CD14-positive monocyte (primary cell): ENCODE measurements around the gene ARNT2. TPM values are rescaled to one million over a fixed set of nuclear protein-coding genes. Genes with fewer than 3 reads are reported as not detected.
"Not testable (repeated sequence)": the region's sequence is repeated elsewhere in the genome, so short reads cannot be mapped to it uniquely, and the experiment has no call there.

Source experiments
- DNase-seq, 3 donors: peaks; one replicate each; pipeline ENCODE4 v3.0.0-alpha.2; 2011 to 2022
- H2AFZ ChIP-seq: 2 replicates; pipeline ENCODE4 v1.6.0; 2012; ENCODE audit warnings: mild to moderate bottlenecking, low read depth, low read length, inconsistent platforms; ENCODE audit not compliant: insufficient read depth, poor library complexity, severe bottlenecking
- H3K27ac ChIP-seq, 2 donors: 1 replicate in 1 of 2; 2 replicates in 1 of 2; pipeline ENCODE4 v1.5.1; 2012 to 2013; ENCODE audit warnings: low read length in 2 of 2, control low read depth in 1 of 2, inconsistent platforms in 1 of 2, low read depth in 1 of 2, mild to moderate bottlenecking in 1 of 2
- H3K27me3 ChIP-seq, 2 donors: one replicate each; pipeline versions ENCODE4 v1.6.0 to v1.6.1; 2011 to 2013; ENCODE audit warnings: low read length in 2 of 2; ENCODE audit not compliant: control insufficient read depth in 2 of 2, insufficient read depth in 2 of 2
- H3K36me3 ChIP-seq, 2 donors: replicated peaks in 1 of 2; 1 replicate in 1 of 2; 2 replicates in 1 of 2; pipeline versions ENCODE4 v1.5.1 to v1.6.1; 2012 to 2013; ENCODE audit warnings: low read length in 2 of 2, control low read depth in 1 of 2, inconsistent platforms in 1 of 2, mild to moderate bottlenecking in 1 of 2; ENCODE audit not compliant: insufficient read depth in 2 of 2, control insufficient read depth in 1 of 2
- H3K4me1 ChIP-seq, 2 donors: 1 replicate in 1 of 2; 2 replicates in 1 of 2; pipeline versions ENCODE4 v1.5.1 to v1.6.1; 2012 to 2013; ENCODE audit warnings: low read length in 2 of 2, control low read depth in 1 of 2, inconsistent platforms in 1 of 2, mild to moderate bottlenecking in 1 of 2, moderate library complexity in 1 of 2; ENCODE audit not compliant: insufficient read depth in 2 of 2, control insufficient read depth in 1 of 2
- H3K4me2 ChIP-seq: replicated peaks from 2 replicates; pipeline ENCODE3; 2012; ENCODE audit warnings: low read length, moderate library complexity, mild to moderate bottlenecking; ENCODE audit not compliant: poor library complexity, severe bottlenecking; ENCODE audit errors: extremely low read depth
- H3K4me3 ChIP-seq, 3 experiments: fragments of 200-600 bp in 1 of 3; sonication (generic) in 1 of 3; replicated peaks in 1 of 3; 1 replicate in 2 of 3; 2 replicates in 1 of 3; pipeline ENCODE4 v1.5.1; 2011 to 2013; ENCODE audit warnings: low read length in 3 of 3, mild to moderate bottlenecking in 3 of 3, control low read depth in 2 of 3, low read depth in 2 of 3, inconsistent platforms in 1 of 3, moderate library complexity in 1 of 3
- H3K79me2 ChIP-seq: 2 replicates; pipeline ENCODE4 v1.6.0; 2012; ENCODE audit warnings: mild to moderate bottlenecking, control low read depth, inconsistent platforms, low read length, moderate library complexity; ENCODE audit not compliant: insufficient read depth
- H3K9ac ChIP-seq: 2 replicates; pipeline ENCODE4 v1.6.0; 2017; ENCODE audit warnings: low read length, mild to moderate bottlenecking; ENCODE audit not compliant: insufficient read depth, poor library complexity, severe bottlenecking
- H3K9me3 ChIP-seq, 2 donors: replicated peaks in 1 of 2; 1 replicate in 1 of 2; 2 replicates in 1 of 2; pipeline versions ENCODE4 v1.5.1 to v1.6.1; 2012 to 2013; ENCODE audit warnings: low read length in 2 of 2, control low read depth in 1 of 2; ENCODE audit not compliant: control insufficient read depth in 1 of 2, insufficient read depth in 1 of 2
- H4K20me1 ChIP-seq: 2 replicates; pipeline ENCODE4 v1.6.0; 2012; ENCODE audit warnings: mild to moderate bottlenecking, low read length, control low read depth, moderate library complexity; ENCODE audit not compliant: insufficient read depth
- H3K27ac Mint-ChIP-seq, 7 donors: one replicate each; pipeline ENCODE4 v1.8.0; 2020; ENCODE audit warnings: mild to moderate bottlenecking in 7 of 7, mixed read lengths in 7 of 7, moderate library complexity in 6 of 7, inconsistent platforms in 2 of 7
- H3K27me3 Mint-ChIP-seq, 3 donors: one replicate each; pipeline ENCODE4 v1.8.0; 2021 to 2022; ENCODE audit warnings: low read depth in 3 of 3, mild to moderate bottlenecking in 3 of 3, mixed read lengths in 3 of 3, moderate library complexity in 3 of 3, inconsistent platforms in 1 of 3
- H3K36me3 Mint-ChIP-seq, 2 donors: one replicate each; pipeline ENCODE4 v1.8.0; 2020; ENCODE audit warnings: mixed read lengths in 2 of 2, inconsistent platforms in 1 of 2, mild to moderate bottlenecking in 1 of 2
- H3K4me1 Mint-ChIP-seq: one replicate; pipeline ENCODE4 v1.8.0; 2020; ENCODE audit warnings: mild to moderate bottlenecking, mixed read lengths
- H3K4me3 Mint-ChIP-seq, 2 donors: one replicate each; pipeline ENCODE4 v1.8.0; 2020; ENCODE audit warnings: mild to moderate bottlenecking in 2 of 2, mixed read lengths in 2 of 2, moderate library complexity in 1 of 2
- H3K9me3 Mint-ChIP-seq, 7 donors: one replicate each; pipeline ENCODE4 v1.8.0; 2020 to 2022; ENCODE audit warnings: mixed read lengths in 7 of 7, mild to moderate bottlenecking in 6 of 7, moderate library complexity in 6 of 7, inconsistent platforms in 2 of 7
- CTCF ChIP-seq: fragments of 200-600 bp; IDR thresholded peaks from one replicate; pipeline ENCODE4 v1.8.0; 2022; ENCODE audit warnings: antibody characterized with exemption, mild to moderate bottlenecking
- WGBS: methylation state at CpG from one replicate; pipeline ENCODE4 v1.1.5; 2013; ENCODE audit warnings: missing lambda C conversion rate; ENCODE audit not compliant: insufficient coverage; 5-methylcytosine and 5-hydroxymethylcytosine counted together
- intact Hi-C, 2 donors: fragments of 100-400 bp; cut with micrococcal nuclease; formaldehyde crosslinking; loops; one replicate each; pipeline versions ENCODE4 v1.15.0 to v1.15.1; 2023
- polyA plus RNA-seq, 3 donors: library from polyadenylated mRNA; depleted of rRNA in 1 of 3; unstranded in 2 of 3; stranded (reverse) in 1 of 3; fragments of 300-500 nt in 2 of 3; fragments of >200 nt in 1 of 3; fragmentation: Illumina TruSeq in 2 of 3; gene quantifications; 1 replicate in 2 of 3; 2 replicates in 1 of 3; pipeline ENCODE4 v1.2.3, GENCODE V29; 2012 to 2021

Gene ARNT2
- polyA plus RNA-seq, 3 donors, result not detected

- H3K27ac Mint-ChIP-seq, result no peak overlapping the region
- no peaks in the 10 kb centered on the region for H3K36me3 Mint-ChIP-seq
- intact Hi-C loops, result no loop called here
- no peaks in the 10 kb centered on the region for H3K4me1 Mint-ChIP-seq
- H2AFZ ChIP-seq, result no peak overlapping the region
- no peak overlapping the region for H3K4me3 Mint-ChIP-seq
- DNase-seq, result no peak
- no peaks in the 10 kb centered on the region for H3K9me3 ChIP-seq
- no peak for TF ChIP-seq CTCF
- H3K9me3 Mint-ChIP-seq, result peaks cover 0 to 3% (median 0%) of the 10 kb centered on the region in 7 donors
- no peak overlapping the region for H3K4me3 ChIP-seq
- no peaks in the 10 kb centered on the region for H3K27me3 ChIP-seq
- H4K20me1 ChIP-seq, result no peaks in the 10 kb centered on the region
- H3K27me3 Mint-ChIP-seq, result peaks cover 3 to 10% (median 5%) of the 10 kb centered on the region in 3 donors
- no peaks in the 10 kb centered on the region for H3K4me1 ChIP-seq
- no peak overlapping the region for H3K4me2 ChIP-seq
- WGBS, result no CpG with 5 or more reads among the region's 1 CpG
- no peak overlapping the region for H3K9ac ChIP-seq
- H3K27ac ChIP-seq, result no peak overlapping the region
- H3K36me3 ChIP-seq, result no peaks in the 10 kb centered on the region
- H3K79me2 ChIP-seq, result no peaks in the 10 kb centered on the region
These were observed 14.8 kb upstream of the ARNT2 start for GRCh38 chr15:80389370-80389769.

DNA sequence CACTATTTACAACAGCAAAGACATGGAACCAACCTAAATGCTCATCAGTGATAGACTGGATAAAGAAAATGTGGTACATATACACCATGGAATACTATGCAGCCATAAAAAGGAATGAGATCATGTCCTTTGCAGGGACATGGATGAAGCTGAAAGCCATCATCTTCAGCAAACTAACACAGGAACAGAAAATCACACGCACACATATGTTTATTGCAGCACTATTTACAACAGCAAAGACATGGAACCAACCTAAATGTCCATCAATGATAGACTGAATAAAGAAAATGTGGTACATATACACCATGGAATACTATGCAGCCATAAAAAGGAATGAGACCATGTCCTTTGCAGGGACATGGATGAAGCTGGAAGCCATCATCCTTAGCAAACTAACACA lies 13.2 kb upstream of the ARNT2 start:
- H4K20me1 ChIP-seq, H2AFZ ChIP-seq, H3K9me3 ChIP-seq, H3K36me3 Mint-ChIP-seq, H3K4me1 ChIP-seq, H3K27ac ChIP-seq, H3K4me1 Mint-ChIP-seq, H3K9ac ChIP-seq, H3K4me3 ChIP-seq, H3K4me3 Mint-ChIP-seq, H3K27me3 ChIP-seq, DNase-seq, H3K36me3 ChIP-seq, H3K79me2 ChIP-seq, H3K4me2 ChIP-seq, H3K9me3 Mint-ChIP-seq, H3K27ac Mint-ChIP-seq, intact Hi-C loops: not testable (repeated sequence)
- peaks cover 9 to 15% (median 11%) of the 10 kb centered on the region in 3 donors for H3K27me3 Mint-ChIP-seq
- no CpG with 5 or more reads among the region's 1 CpG for WGBS
